GM10847 (cell line): ENCODE results near the gene EGR1.

Experiments
- POLR2A ChIP-seq: IDR thresholded peaks from 2 replicates; pipeline ENCODE4 v1.6.1; 2011; ENCODE audit not compliant: insufficient read length; ENCODE audit errors: extremely low read depth

EGR1 gene

GRCh38 chr5:138464008-138464387, 1.3 kb upstream of the EGR1 start:
- TF ChIP-seq POLR2A, result peak; percentile 79

- TF ChIP-seq POLR2A, result peak; percentile 27
Measured at GRCh38 chr5:138464388-138465260, 655 bp upstream of the EGR1 start.

- TF ChIP-seq POLR2A, result no peak
Measured at GRCh38 chr5:138466125-138466899, 1.0 kb downstream of the EGR1 start.

DNA sequence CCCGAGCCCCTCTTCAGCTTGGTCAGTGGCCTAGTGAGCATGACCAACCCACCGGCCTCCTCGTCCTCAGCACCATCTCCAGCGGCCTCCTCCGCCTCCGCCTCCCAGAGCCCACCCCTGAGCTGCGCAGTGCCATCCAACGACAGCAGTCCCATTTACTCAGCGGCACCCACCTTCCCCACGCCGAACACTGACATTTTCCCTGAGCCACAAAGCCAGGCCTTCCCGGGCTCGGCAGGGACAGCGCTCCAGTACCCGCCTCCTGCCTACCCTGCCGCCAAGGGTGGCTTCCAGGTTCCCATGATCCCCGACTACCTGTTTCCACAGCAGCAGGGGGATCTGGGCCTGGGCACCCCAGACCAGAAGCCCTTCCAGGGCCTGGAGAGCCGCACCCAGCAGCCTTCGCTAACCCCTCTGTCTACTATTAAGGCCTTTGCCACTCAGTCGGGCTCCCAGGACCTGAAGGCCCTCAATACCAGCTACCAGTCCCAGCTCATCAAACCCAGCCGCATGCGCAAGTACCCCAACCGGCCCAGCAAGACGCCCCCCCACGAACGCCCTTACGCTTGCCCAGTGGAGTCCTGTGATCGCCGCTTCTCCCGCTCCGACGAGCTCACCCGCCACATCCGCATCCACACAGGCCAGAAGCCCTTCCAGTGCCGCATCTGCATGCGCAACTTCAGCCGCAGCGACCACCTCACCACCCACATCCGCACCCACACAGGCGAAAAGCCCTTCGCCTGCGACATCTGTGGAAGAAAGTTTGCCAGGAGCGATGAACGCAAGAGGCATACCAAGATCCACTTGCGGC, 1.8 kb downstream of the EGR1 start:
- TF ChIP-seq POLR2A, result no peak

- TF ChIP-seq POLR2A, result no peak
Measured at GRCh38 chr5:138467711-138468132, 2.4 kb downstream of the EGR1 start.

DNA sequence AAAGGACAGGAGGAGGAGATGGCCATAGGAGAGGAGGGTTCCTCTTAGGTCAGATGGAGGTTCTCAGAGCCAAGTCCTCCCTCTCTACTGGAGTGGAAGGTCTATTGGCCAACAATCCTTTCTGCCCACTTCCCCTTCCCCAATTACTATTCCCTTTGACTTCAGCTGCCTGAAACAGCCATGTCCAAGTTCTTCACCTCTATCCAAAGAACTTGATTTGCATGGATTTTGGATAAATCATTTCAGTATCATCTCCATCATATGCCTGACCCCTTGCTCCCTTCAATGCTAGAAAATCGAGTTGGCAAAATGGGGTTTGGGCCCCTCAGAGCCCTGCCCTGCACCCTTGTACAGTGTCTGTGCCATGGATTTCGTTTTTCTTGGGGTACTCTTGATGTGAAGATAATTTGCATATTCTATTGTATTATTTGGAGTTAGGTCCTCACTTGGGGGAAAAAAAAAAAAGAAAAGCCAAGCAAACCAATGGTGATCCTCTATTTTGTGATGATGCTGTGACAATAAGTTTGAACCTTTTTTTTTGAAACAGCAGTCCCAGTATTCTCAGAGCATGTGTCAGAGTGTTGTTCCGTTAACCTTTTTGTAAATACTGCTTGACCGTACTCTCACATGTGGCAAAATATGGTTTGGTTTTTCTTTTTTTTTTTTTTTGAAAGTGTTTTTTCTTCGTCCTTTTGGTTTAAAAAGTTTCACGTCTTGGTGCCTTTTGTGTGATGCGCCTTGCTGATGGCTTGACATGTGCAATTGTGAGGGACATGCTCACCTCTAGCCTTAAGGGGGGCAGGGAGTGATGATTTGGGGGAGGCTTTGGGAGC, 3.1 kb downstream of the EGR1 start:
- TF ChIP-seq POLR2A, result no peak

DNA sequence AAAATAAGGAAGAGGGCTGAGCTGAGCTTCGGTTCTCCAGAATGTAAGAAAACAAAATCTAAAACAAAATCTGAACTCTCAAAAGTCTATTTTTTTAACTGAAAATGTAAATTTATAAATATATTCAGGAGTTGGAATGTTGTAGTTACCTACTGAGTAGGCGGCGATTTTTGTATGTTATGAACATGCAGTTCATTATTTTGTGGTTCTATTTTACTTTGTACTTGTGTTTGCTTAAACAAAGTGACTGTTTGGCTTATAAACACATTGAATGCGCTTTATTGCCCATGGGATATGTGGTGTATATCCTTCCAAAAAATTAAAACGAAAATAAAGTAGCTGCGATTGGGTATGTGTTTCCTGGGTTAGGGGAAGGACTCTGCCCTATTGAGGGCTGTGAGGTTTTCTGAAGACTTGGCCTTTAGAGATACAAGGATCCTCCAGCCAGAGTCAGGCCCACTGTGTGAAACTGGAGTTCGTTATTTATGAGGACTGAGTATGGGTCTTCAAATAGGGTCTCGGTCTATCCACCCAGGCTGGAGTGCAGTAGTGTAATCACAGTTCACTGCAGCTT, 3.8 kb downstream of the EGR1 start:
- TF ChIP-seq POLR2A, result no peak

- no peak for TF ChIP-seq POLR2A
Measured at GRCh38 chr5:138469540-138470321, 4.5 kb downstream of the EGR1 start.

GRCh38 chr5:138470322-138471051, 5.2 kb downstream of the EGR1 start:
- TF ChIP-seq POLR2A, result no peak

DNA sequence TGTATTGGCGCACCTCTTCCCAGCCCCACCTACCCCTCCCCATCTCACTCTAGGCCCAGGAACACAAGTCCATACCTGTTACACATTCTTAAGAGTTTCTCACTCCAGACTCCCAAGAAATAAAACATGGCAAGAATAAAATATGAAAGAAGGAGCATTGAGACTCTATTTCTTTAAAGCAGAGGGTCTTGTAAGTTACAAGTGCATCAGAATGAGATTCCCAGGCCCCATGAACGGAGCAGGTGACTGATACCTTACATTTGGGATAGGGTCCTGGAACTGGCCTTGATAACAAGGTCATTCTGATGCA, 5.7 kb downstream of the EGR1 start:
- TF ChIP-seq POLR2A, result no peak

GRCh38 chr5:138472353-138472752, 7.1 kb downstream of the EGR1 start:
- TF ChIP-seq POLR2A, result no peak

DNA sequence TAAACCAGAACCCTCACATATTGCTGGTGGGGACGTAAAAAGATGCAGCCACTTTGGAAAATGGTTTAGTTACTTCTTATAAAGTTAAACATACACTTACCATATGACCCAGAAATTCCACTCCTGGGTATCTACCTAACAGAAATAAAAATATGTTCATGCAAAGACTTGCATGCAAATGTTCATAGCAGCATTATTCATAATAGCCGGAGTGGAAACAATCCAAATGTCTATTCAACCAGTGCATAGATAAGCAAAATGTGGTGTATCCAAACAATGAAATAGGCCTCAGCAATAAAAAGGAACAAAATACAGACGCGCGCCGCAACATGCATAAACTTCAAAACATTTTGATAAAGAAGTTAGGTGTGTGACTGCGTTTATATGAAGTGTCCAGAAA, 11.6 kb downstream of the EGR1 start:
- no peak for TF ChIP-seq POLR2A

- TF ChIP-seq POLR2A, result no peak
Measured at GRCh38 chr5:138482638-138483037, 17.4 kb downstream of the EGR1 start.
